LNCAP (cell line): Measurements from ENCODE around the gene ATP6V0A4.

ENCODE experiments used
- TF ChIP-seq, protein P1 (sequence below): fragments of 450-650 bp; IDR thresholded peaks from 2 replicates; pipeline ENCODE4 v1.5.1; 2017; ENCODE audit warnings: mild to moderate bottlenecking

Gene ATP6V0A4

DNA sequence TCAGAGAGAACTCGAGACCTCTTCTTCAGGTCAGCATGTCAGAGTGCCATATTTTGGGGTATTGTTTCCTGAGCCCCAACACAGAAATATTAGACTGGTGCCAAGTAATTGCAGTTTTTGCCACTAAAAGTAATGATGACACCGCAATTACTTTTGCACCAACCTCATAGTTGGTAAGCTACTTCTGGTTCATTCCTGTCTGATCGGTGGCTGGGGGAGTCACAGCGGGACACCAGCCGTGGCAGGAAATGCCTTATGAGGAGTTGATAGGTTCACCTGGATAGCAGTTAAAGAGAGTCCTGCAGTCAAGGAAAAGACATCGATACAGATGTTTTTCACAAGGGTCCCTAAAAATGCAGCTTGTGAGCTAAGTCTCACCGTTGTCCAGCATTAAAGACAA is 23.9 kb upstream of the ATP6V0A4 start:
- TF ChIP-seq, protein P1, sequence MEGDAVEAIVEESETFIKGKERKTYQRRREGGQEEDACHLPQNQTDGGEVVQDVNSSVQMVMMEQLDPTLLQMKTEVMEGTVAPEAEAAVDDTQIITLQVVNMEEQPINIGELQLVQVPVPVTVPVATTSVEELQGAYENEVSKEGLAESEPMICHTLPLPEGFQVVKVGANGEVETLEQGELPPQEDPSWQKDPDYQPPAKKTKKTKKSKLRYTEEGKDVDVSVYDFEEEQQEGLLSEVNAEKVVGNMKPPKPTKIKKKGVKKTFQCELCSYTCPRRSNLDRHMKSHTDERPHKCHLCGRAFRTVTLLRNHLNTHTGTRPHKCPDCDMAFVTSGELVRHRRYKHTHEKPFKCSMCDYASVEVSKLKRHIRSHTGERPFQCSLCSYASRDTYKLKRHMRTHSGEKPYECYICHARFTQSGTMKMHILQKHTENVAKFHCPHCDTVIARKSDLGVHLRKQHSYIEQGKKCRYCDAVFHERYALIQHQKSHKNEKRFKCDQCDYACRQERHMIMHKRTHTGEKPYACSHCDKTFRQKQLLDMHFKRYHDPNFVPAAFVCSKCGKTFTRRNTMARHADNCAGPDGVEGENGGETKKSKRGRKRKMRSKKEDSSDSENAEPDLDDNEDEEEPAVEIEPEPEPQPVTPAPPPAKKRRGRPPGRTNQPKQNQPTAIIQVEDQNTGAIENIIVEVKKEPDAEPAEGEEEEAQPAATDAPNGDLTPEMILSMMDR, result no peak

DNA sequence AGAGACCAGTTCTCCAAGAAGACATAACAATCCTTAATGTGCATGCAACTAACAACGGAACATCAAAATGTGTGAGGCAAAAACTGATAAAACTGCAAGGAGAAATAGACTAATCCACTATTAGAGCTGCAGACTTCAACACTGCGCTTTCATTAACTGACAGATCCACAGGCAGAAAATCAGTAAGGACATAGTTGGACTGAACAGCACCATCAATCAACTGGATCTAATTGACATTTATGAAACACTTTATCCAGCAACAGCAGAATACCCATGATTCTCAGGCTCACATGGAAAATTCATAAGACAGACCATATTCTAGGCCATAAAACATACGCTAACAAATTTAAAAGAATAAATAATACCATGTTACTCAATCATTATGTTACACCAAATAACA is 21.6 kb upstream of the ATP6V0A4 start:
- TF ChIP-seq, protein P1, result no peak

DNA sequence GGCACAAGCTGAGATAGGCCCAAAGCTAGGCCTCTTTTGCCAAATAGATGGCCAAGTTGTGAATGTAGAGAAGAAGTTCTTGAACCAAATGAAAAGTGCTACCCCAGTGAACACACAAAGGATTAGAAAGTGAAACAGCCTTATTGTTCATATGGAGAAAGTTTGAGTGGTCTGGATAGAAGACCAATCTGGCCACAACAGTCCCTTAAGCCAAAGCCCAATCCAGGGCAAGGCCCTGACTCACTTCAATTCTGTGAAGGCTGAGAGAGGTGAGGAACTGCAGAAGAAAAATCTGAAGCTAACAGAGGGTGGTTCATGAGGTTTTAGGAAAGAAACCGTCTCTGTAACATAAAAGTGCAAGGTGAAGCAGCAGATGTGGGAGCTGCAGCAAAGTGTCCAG is 18.7 kb upstream of the ATP6V0A4 start:
- TF ChIP-seq, protein P1, result no peak

DNA sequence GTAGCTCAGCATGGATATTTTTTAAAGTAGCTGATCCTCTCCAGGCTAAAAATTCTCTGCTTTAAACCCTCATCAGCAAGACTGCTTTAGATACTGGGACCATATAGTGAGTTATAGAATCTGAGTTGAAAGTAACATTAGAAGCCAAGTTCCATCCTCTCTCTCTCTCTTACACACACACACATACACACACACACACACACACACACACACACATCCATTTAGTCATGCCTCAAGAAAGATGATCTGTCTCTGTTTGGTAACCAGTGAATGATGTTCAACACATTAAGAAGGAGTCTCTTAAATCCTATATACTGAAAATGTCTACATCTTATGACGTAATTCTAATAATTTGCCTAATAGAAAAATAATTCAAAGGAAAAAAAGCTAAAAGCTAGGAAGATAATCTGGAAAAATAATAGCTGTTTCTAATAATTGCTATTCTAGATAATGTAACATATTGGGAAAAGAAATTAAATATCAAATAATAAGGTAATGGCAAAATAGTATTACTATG is 16.9 kb upstream of the ATP6V0A4 start:
- TF ChIP-seq, protein P1, result no peak

DNA sequence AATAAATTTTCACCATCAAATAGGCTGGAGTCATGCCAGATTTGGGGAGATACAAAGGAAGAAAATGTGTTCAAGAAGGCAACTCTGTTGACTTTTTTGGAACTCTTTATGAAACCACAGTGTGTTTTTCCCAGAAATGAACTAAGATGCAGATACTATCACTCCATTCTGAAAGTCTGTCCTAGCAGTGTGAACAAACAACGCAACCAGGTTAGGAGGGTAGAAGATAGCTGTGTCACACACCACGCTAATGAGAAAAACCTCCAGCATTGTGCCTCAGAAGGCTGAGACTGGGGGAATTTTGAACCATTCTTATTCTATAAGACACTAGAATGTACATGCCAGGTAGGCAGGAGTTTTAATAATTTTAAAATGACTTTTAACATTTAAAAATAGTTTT is 15.9 kb upstream of the ATP6V0A4 start:
- TF ChIP-seq, protein P1, result no peak

DNA sequence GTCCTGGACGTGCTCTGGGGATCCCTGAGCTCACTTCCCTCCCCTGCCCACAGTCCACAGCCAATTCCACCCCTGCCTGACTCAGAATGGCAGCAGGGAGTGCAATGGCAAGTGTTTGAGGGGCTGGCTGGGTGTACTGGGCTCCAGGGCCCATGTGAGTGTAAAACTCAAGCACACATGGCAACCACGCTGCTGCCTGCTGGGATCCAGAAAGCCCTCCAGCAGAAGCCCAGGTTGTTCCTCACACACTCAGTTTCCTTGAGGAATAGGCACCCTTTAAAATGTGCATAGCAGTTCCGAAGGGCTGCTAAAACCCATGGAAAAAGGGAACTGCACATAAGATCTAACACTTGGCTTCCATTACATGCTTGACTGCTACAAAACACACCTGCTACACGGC is 11.3 kb upstream of the ATP6V0A4 start:
- TF ChIP-seq, protein P1, result no peak

DNA sequence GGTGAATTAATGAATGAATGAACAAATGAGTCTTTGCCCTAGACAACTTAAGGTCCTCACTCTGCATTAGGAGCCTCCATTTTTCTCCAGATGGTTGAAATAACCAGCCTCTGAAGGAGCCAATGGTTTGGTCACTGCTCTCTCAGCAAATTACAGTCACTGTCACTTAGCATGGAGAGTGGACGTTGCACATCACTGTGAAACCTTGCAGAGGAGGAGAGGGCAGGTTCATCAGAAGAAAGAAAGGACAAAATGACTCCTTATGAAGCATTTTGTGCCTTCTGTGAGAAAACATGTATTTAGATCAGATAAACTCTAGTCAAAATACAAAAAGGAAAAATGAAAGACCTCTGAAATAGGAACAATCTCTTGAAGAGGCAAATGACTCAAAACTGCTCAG is 6.6 kb upstream of the ATP6V0A4 start:
- TF ChIP-seq, protein P1, result no peak

DNA sequence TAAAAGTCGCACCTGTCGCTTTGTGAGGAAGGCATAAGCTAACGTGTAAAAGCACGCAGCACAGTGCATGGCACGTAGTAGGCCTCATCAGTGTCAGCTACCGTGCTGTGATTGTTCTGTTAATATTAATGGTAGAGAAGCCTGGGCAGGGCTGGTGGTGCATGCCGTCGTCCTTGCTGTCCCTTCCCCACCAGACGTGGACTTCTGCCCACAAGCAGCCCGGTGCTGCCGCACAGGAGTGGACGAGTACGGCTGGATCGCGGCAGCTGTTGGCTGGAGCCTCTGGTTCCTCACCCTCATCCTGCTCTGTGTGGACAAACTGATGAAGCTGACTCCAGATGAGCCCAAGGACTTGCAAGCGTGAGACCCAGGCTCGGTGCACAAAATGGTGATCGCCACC is 4.7 kb upstream of the ATP6V0A4 start:
- TF ChIP-seq, protein P1, result no peak
